ENCODE data around the gene DUSP18.

DNA sequence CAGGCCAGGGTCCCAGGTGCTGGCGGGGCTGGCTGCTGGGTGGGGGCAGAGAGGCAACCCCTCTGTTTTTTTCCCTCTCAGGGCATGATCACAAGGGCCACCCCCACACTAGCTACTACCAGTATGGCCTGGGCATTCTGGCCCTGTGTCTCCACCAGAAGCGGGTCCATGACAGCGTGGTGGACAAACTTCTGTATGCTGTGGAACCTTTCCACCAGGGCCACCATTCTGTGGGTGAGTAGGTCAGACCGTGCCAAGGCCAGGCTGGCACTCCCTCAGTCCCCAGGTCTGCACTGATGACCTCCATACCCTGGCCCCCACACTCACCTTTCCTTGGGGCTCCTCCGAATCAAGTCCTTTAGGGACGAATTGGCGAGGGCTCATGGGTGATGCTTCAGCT lies 53.4 kb downstream of the DUSP18 start:
- no peak for TF ChIP-seq CEBPB (IDR thresholded peaks at IDR 0.05)
- no peak for TF ChIP-seq KDM5A (IDR thresholded peaks at IDR 0.05)

Data from A549 (cell line).